IPS-11a (cell line): ENCODE data around the gene ZNF774.
"Not testable (repeated sequence)": the region's sequence is repeated elsewhere in the genome, so short reads cannot be mapped to it uniquely, and the experiment has no call there.

Experiments used
- H3K4me3 ChIP-seq: one replicate; pipeline ENCODE4 v1.5.1; 2013; ENCODE audit warnings: low read depth, low read length, control low read depth

Gene ZNF774

DNA sequence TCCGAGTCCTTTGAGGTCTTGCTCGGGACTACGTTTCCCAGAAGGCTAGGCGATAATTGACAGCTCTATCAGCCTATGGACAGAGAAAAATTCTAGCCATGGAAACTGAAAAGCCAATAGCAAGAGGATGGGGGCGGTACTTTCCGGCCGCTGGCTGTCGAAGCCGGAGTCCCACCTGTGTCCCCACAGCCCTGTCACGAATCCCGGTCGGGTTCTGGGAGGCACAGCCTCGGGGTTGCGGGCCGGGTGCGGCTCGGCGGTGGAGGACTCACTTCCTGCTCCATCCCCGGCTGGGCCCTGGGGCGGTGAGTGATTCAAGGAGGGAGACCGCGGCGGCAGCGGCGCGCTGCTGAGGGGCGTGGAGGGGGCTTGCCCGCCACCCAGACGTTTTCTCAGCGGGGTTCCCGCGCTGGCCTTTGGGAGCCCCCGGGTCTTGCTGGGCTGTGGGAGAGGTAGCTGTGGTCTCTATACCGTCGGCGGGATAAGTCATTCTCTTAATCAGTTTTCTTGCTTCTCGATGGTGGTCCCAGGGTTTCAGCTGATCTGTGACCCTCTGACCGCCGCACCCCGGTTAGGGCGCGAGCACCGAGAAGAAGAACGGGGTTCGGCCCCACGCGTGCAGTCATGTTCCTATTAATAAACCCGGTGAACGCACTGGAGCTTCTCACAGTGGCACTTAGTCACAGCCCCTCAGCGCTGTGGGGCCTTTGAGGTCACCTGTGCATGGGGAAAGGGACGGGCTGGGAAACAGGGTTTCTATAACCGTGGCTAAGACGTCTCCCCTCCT is at the start of gene ZNF774:
TSS of gene ZNF774 (plus strand) at position 178 of the 787 bp plus-strand sequence. CDS start 2,377 bp downstream, outside the sequence.
- peak within 1 kb of the TSS; percentile 74 for H3K4me3 ChIP-seq

DNA sequence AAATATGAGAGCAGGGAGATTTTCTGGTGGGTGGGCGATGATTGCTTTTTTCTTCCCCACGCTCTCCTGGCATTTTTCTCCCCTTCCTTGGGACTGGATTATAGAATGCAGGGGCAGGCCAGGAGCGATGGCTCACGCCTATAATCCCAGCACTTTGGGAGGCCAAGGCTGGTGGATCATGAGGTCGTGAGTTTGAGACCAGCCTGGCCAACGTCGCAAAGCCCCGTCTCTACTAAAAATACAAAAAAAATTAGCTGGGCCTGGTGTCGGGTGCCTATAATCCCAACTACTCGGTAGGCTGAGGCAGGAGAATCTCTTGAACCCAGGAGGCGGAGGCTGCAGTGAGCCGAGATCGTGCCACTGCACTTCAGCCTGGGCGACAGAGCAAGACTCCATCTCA is 46.7 kb upstream of the ZNF774 start:
- not testable (repeated sequence) for H3K4me3 ChIP-seq

DNA sequence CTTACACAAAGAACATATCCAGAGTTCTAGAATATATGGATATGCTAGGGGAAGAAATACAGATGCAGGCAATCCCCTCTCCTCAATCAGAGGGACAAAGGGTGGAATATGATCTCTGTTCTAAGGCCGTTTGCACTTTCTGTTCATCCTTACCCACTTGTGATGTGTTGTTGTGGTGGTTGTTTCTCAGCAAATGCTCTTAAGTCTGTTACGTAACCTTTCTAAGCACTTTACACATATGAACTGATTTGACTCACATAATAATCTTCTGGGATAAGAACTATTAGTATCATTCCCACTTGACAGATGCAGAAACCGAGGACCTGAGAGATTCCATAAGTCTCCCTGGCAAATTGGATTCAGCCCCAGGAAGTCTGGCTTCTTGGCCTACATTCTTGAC is 46.2 kb upstream of the ZNF774 start:
- H3K4me3 ChIP-seq: no peak overlapping the region

DNA sequence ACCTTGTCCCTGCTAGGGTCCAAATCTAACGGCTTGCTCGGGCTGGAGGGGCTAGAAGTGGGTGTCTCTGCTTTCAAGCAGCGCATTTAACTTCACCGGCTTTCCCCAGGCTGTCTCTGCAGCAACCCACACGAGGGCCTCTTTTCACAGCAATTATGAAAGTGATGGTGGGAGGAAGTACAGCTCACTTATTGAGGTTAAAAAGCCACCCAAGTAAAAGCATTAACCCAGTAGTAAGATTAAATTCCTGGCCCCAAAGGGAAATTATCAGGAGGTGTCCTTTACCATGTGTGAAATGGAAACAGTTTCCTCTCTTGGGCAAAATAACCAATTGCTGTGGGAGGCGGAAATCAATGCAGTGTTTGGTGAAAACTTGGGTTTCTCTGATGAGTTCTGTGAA is 45.5 kb upstream of the ZNF774 start:
- no peak overlapping the region for H3K4me3 ChIP-seq

DNA sequence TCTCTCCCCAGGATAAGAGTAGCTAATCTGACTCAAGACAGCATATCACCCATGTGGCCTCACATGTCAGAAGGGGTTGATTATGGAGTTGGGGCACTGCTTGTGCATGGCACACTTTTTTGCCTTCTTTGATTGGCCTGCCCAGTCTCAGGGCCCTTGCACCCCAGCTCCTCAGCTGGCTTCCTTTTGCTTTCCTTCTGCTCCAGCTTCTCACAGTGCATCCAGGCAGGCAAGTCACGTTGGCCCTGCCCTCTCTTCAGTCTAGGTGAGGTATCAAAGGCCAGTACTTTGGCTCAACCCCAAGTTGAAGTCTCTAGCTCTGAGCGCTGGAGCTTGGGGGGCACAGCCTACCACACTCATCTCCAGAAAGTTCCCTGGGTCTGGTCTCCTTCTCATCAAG is 44.4 kb upstream of the ZNF774 start:
- no peak overlapping the region for H3K4me3 ChIP-seq

DNA sequence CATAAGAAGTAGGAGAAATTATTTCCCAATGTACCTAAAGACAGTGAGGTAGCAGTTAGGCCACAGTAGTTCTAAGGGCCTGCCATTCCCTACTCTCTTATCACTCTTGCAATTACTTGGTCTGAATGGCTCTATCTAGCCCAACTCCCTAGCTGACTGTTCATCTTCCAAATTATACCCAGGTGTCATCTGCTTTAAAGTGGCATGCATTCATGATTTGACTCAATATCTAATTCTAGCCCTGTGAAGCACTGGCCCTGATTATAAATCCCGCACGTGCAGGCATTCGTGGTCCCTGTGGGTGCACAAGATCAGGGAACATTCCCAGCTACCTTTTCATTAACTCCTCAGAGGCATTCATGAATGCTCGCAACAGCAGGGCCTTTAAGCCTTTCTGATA is 43.1 kb upstream of the ZNF774 start:
- no peak overlapping the region for H3K4me3 ChIP-seq

DNA sequence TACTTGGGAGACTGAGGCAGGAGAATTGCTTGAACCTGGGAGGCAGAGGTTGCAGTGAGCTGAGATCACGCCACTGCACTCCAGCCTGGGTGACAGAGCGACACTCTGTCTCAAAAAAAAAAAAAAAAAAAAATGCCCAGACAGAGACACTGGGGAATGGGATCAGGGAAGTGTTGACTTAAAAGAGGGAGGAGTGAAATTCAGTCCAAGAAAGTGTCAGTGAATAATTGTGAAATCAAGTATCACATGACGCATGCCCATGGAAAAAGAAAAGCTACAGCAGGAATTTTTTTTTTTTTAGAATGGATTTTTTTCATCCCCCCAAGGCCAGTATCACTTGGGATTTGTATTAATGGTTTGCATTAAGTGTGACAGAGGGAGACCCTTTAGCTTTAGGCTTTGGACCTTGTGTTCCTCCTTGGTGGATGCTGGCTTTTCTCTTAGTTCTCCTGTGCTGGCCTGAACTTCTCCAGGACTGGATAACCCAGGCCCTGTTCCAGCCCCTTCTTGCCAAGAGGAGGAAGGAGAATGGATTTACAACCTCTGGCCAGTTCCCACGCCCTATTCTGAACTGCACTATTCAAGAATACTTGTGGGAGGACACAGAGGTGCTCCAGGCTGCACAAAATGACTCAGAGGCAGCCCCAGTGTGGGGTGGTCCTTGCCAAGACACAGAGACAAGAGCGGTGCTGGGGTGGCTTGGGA is 36.7 kb upstream of the ZNF774 start:
- H3K4me3 ChIP-seq: no peak overlapping the region

DNA sequence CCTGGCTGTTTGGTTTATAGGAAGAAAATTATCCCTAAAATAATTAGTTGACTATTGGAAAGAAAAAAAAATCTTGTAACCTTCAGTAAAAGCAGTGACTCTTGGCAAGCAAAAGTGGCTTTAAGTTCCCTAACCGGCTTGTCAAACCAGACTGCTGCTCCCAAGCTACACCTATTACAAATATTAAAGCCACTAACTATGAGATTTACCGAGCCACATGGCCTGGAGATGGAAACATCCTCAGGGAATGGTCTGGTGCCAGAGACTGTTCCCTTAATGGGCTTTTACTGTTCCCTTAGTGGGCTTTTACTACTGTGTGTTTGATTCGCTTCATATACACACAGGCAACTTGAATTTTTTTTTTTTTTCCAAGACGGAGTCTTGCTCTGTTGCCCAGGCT is 35.9 kb upstream of the ZNF774 start:
- no peak overlapping the region for H3K4me3 ChIP-seq

DNA sequence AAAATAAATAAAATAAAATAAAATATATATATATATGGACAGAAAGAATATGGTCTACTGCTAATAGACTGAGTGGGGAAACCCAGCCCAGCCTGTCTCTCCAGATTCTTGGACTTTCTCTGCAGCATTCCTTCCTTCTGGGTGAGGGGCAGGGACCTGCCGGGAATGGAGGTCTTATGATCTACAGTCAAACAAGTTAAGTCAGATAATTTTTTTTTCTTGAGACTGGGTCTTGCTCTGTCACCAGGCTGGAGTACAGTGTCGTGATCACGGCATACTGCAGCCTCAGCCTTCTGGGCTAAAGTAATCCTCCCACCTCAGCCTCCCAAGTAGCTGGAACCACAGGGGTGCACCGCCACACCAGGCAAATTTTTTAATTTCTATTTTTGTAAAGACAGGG is 33.5 kb upstream of the ZNF774 start:
- no peak overlapping the region for H3K4me3 ChIP-seq

DNA sequence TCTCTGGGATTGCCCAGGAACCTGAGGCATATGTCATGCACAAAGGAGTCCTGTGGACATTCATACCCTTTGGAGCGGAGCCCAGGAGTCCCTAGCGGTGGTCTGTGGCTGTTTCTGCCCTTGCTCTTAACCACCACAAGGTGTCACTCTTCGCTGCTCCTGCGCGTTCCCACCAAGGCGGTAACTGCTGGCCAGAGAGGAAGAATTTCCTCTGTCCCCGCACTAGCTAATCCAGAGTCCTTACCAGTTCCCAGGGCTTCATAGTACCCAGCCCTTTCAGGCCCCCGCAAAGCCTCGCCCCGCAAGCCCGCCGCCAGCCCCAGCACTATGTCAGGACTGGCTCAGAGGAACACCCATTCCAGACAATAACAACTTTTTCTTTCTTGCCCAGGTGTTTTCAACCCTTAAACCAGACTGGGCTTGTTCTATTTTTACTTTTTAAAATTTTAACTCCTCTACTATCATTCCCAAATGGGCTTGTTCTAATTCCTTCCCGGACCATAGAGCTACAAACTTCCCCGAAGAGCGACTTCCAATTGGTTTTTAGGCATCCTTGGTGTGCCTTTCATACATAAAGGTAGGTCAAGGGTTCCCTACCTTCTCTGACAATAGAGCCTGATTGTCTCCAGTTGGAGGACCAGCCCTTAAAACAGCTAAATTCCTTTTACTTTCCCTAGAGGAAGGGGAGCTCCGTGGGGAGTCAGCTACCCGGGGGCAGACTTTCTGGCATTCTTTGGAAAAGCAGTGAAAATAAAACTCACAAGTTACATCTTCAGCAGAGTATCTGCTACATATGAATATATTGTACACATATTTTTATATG is 31.8 kb upstream of the ZNF774 start:
- H3K4me3 ChIP-seq: no peak overlapping the region

DNA sequence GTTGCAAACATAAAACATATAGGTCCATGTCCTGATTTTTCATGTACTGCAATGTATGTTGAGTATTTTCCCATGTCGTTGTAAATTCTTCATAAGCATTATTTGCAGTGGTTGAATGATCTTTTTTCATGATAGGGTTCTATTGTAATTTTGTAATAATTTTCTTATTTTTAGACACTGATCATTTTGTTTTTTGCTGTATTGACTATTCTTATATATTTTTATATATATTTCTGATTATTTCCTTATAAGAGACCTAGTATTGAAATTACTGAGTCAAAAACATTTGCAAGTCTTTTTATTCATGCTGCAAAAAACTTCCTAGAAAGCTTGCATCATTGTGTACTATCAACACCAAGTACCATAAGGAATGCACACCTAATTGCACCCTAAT is 31.2 kb upstream of the ZNF774 start:
- no peak overlapping the region for H3K4me3 ChIP-seq

DNA sequence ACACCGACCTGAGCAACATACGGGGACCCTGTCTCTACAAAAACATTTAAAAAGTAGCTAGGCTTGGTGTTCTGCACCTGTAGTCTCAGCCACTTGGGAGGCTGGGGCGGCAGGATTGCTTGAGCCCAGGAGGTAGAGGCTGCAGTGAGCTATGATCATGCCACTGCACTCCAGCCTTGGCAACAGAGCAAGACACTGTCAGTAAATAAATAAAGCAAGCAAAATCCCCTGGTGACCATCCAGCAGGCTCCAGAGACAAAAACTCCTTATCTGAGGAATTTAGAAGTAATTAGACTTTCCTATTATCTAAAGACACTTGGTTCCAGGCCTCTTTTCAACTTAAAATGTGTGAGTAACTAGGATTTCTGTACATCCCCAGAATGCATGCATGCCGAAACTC is 29.5 kb upstream of the ZNF774 start:
- H3K4me3 ChIP-seq: no peak overlapping the region

DNA sequence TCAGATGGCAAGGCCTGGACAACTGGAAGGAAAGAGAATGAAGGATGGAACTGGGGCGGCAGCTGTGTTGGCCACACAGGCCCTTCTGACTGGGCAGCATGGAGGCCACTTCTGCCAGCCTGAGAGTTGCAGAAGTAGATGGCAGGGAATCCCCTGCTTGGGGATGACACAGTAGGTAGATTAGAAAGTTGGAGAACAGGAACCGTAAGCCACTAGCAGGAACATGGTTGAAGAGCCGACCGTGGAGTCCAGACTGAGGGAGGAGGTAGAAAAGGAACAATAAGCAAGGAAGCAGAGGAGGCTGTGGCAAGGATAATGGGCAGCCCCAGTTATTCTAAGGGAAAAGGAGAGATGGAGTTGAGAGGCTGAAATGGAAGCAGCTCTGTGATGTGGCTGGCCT is 26.4 kb upstream of the ZNF774 start:
- no peak overlapping the region for H3K4me3 ChIP-seq

DNA sequence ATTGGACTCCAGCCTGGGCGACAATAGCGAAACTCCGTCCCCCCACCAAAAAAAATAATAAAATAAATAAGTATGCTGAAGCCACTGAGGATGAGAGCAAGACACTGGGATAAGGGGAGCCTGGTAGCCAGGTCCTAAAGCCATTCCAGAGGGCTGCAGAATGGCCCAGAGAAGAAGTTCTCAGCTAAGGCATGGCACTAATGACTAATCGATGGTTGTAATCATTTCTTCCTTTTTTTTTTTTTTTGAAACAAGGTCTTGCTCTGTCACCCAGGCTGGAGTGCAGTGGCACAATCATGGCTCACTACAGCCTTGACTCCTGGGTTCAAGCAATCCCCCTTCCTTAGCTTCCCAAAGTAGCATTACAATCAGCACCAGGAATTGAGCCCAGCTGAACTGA is 25.6 kb upstream of the ZNF774 start:
- H3K4me3 ChIP-seq: no peak overlapping the region

DNA sequence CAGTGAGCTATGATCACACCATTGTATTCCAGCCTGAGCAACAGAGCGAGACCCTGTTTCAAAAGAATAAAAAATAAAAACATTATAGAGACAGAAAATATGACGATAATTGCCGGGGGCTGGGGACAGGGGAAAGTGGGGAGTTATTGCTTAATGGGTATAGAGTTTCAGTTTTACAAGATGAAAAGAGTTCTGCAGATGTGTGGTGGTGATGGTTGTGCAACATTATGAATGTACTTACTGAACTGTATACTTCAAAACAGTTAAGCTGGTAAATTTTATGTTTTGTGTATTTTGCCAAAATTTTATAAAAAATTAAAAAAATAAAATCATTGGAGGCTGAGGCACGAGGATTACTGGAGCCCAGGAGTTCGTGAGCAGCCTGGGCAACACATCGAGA is 24.8 kb upstream of the ZNF774 start:
- no peak overlapping the region for H3K4me3 ChIP-seq

DNA sequence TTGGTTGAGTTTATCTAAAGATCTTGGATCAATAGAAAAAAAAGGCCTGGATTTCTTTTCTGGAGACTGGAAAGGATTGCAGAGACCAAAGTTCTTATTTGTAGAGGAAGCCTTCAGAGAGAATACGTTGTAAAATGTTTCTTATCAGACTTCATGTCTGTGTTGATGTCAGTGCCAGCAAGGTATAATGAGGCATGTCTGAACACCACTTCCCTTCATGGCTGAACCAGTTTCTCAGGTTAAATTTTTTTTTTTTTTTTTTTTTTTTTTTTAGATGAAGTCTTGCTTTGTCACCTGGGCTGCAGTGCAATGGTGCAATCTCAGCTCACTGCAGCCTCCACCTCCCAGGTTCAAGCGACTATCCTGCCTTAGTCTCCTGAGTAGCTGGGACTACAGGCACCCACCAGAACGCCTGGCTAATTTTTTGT is 17.8 kb upstream of the ZNF774 start:
- H3K4me3 ChIP-seq: no peak overlapping the region

DNA sequence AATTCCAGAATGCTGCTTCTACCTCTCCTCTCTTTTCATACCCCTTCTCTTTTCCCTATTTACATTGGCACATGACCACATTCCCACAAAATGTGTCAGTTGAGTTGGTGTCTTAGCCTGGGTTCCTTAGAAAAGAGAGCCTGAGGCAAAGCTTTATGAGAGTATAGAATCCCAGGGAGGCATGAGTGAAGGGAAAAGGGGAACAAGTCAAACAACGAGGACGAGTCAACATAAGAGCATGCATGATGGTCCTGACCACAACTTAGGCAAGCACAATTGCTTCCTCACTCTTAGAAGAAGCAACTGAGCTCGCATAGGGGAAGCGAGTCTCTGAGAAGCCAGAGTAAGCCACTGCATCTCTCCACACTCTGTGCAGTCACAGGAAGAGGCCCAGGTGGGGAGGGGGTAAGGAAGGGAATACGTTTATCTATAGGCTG is 15.4 kb upstream of the ZNF774 start:
- H3K4me3 ChIP-seq: no peak overlapping the region

DNA sequence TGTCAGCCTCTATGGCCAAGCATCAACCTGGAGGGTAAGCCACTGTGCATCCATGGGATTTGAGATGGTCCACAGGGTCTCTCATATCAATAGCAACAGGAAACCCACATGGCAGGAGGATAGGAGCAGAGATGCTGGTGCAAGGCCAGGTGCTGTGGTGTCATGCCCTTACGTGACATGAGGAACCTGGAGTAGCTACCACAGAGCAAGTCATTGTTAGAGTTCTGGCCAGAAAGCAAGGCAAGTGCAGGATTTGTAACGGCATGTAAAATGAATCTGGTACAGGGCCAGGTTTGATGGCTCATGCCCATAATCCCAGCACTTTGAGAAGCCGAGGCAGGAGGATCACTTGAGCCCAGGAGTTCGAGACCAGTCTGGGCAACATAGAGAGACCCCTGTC is 14.8 kb upstream of the ZNF774 start:
- no peak overlapping the region for H3K4me3 ChIP-seq

DNA sequence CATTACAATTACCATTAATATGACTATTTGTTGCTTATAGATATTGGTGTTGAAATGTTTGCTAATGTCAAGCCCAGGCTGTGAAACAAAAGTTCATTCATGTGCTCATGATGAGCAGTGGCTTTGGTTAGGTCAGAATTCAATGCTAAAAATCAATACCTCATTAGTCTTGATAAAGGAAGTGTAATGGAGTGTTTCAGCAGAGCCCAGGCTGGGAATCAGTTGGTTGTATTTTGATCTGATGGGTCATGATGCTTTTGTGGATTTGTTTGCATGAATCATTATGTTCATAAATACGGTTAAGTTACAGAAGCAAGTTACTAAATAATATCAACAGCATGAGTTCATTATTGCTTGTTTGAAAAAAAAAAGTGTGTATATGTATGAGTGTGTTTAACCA is 13.6 kb upstream of the ZNF774 start:
- no peak overlapping the region for H3K4me3 ChIP-seq

DNA sequence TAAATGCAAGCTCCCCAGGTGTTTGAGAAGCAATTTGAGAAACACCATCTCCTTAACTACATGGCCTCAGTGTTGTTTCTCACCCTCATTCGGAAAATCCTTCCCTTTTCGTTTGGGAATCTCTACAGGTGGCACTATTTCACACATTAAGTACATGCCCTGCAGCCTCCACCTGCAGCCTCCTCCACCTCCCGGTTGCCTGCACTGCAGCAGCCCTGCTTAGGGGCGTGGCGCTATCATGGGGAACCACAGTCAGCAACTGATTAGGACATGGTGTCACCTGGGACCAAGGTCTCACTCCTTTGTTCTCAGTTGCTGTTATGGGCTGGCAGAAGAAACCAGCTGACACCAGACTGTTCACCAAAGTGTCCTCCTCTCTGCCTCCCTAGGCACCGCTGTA is 11.7 kb upstream of the ZNF774 start:
- no peak overlapping the region for H3K4me3 ChIP-seq

DNA sequence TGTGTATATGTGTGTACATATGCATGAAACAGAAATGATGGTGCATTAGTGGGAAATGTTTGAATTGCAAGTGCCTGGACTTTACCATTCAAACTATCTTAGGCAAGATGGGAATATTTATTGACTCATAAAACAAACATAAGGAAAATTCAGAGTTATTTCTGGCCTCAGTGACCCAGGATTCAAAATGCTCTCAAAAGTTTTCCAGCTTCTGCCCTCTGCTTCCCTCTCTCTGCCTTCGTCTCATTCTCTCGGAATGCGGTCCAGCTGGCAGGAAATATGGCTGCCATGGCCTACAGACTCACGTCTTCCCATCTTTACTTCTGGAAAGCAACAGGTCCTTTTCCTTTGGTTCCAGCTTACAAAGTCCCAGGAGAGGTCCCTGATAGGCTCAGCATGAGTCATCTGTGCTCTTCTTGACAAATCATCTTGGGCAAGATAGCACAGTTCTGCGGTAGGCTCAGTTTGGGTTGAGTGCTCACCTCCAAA is 8.7 kb upstream of the ZNF774 start:
- H3K4me3 ChIP-seq: no peak overlapping the region
